Prostate gland (tissue), 2 donors: ENCODE measurements around the gene GLE1.
"Not testable (repeated sequence)": the region's sequence is repeated elsewhere in the genome, so short reads cannot be mapped to it uniquely, and the experiment has no call there.

Source experiments
- POLR2A ChIP-seq: fragments of 450-650 bp; IDR thresholded peaks from one replicate; pipeline ENCODE4 v1.6.1; 2016; ENCODE audit warnings: antibody characterized with exemption, mild to moderate bottlenecking
- POLR2AphosphoS5 ChIP-seq: sonication (generic); formaldehyde crosslinking; IDR thresholded peaks from one replicate; pipeline ENCODE4 v1.6.1; 2017; ENCODE audit warnings: antibody characterized with exemption
- TF ChIP-seq, protein P1 (sequence below), 4 experiments: fragments of 200-600 bp in 2 of 4; fragments of 450-650 bp in 2 of 4; sonication (generic) in 2 of 4; IDR thresholded peaks; 1 replicate in 3 of 4; 2 replicates in 1 of 4; pipeline ENCODE4 v1.5.1; 2016 to 2019; ENCODE audit warnings: antibody characterized with exemption in 4 of 4, mild to moderate bottlenecking in 2 of 4, moderate library complexity in 2 of 4

DNA sequence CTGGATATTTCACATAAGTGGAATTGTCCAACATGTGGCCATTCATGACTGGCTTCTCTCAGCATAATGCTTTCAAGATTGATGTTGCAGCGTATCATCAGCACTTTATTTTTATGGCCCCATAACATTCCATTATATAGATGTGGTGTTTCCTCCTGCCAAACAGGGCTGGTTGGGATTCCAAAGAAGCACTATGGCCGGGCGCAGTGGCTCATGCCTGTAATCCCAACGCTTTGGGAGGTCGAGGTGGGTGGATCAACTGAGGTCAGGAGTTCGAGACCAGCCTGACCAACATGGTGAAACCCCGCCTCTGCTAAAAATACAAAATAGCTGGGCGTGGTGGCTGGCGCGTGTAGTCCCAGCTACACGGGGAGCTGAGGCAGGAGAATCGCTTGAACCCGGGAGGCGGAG is 1.1 kb upstream of the GLE1 start:
- TF ChIP-seq, protein P1, sequence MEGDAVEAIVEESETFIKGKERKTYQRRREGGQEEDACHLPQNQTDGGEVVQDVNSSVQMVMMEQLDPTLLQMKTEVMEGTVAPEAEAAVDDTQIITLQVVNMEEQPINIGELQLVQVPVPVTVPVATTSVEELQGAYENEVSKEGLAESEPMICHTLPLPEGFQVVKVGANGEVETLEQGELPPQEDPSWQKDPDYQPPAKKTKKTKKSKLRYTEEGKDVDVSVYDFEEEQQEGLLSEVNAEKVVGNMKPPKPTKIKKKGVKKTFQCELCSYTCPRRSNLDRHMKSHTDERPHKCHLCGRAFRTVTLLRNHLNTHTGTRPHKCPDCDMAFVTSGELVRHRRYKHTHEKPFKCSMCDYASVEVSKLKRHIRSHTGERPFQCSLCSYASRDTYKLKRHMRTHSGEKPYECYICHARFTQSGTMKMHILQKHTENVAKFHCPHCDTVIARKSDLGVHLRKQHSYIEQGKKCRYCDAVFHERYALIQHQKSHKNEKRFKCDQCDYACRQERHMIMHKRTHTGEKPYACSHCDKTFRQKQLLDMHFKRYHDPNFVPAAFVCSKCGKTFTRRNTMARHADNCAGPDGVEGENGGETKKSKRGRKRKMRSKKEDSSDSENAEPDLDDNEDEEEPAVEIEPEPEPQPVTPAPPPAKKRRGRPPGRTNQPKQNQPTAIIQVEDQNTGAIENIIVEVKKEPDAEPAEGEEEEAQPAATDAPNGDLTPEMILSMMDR (IDR thresholded peaks at IDR 0.05): not testable (repeated sequence)
- peak; percentile 38 for TF ChIP-seq POLR2AphosphoS5
- TF ChIP-seq POLR2A: not testable (repeated sequence)
